GM21786 (cell line): ENCODE data around the gene UTP3.
"Not testable (repeated sequence)": the region's sequence is repeated elsewhere in the genome, so short reads cannot be mapped to it uniquely, and the experiment has no call there.

Experiments used
- ATAC-seq: cut with Tn5 transposase; IDR thresholded peaks from one replicate; pipeline ENCODE4 v1.9.1; 2021; ENCODE audit not compliant: unreplicated experiment

UTP3 gene, protein sequence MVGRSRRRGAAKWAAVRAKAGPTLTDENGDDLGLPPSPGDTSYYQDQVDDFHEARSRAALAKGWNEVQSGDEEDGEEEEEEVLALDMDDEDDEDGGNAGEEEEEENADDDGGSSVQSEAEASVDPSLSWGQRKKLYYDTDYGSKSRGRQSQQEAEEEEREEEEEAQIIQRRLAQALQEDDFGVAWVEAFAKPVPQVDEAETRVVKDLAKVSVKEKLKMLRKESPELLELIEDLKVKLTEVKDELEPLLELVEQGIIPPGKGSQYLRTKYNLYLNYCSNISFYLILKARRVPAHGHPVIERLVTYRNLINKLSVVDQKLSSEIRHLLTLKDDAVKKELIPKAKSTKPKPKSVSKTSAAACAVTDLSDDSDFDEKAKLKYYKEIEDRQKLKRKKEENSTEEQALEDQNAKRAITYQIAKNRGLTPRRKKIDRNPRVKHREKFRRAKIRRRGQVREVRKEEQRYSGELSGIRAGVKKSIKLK

DNA sequence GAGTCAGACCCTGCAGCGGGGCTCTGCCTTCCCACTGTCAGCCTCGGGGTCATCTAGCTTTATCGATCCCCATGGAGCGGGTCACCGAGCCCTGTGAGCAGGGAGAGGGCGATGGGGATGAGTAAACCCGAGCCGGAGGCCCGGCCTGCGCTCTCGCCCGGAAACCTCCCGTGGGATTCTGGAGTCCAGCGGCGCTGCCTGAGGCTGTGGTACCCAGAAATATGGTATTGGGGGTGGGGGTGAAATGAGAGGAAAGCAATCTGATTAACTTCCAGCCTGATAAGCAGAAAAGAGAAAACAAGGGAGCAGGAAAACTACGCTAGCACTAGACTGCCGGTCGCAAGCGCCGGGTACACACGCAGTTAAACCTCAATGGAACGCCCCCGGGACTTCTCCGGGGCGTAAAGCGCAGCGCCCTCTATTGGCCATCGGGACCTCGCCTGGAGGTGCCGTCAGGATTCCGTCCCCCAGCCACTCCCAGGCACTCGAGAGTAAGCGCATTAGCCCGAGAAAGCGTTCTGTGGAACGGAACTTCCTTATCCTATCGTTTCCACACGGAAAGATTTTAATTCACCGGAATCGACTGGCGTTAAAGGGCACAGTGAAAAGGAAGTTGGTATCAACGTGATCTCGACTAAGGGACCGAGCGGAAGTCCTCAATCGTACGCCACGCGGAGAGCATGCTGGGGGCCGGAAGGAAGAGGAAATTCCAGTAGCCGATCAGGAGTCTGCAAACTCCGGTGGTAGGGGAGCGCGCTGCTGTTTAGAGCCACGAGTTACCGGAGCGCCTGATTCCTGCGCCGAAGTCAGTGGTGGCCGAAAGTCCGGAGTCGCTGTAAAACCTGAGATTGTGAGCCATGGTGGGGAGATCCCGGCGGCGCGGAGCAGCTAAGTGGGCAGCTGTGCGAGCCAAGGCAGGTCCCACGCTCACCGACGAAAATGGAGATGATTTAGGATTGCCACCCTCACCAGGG is at the start of gene UTP3:
UTP3 (plus strand) TSS at position 712 of the 974 bp plus-strand sequence; CDS start at position 858, 146 bp downstream.
- peak; percentile 93 for ATAC-seq

DNA sequence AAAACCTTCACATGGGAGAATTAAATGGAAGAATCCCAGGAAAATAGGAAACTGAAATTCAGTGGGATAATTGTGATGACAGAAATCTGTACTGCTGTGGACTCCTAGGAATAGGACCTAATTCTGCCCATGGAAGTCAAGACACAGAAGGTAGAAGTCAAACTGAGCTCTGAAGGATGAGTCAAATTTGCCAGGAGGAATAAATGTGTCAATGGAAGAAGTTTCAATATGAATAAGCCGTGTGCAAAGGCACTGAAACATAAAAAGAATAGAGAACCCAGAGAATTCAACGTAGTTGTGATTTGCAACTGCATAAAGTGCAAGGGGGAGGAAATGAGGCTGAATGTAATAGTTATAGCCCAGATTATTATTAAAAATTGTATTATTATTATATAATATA is 48.1 kb upstream of the UTP3 start:
- no peak for ATAC-seq

DNA sequence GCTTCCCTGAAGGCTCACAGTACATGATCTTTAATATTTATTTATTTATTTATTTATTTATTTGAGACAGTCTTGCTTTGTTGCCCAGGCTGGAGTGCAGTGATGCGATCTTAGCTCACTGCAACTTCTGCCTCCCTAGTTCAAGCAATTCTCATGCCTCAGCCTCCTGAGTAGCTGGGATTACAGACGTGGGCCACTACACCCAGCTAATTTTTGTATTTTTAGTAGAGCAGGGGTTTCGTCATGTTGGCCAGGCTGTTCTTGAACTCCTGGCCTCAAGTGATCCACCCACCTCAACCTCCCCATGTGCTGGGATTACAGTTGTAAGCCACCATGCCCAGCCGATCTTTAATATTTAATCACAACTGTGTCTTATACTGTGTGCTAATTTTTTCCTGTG is 37.6 kb upstream of the UTP3 start:
- ATAC-seq, result not testable (repeated sequence)

DNA sequence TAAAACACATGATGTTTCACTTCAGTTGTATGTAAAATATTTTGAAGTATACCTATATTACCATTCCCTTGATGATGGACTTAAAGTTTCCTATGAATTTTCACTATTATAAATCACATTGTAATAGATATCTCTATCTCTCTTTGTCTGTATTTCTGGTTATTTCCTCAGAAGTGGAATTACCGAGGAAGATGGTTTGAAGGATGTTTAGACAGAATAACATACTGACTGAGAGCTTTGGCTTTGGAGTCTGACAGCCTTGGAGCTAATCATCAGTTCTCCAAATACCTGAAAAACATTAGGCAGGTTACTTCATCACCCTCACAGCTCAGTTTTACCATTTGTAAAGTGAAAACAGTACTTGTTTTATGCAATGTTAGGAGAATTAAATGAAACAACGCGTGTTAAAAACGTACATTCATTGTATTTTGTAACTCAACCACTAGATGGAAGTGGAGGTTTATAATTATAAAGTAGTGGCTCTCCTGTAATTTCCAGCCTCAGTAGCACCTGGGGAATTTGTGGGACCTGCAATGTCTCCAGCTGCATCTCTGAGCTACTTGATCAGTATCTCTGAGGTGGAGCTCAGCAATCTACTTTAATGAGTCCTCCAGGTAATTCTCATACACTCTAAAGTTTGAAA is 36.3 kb upstream of the UTP3 start:
- peak; percentile 51 for ATAC-seq

DNA sequence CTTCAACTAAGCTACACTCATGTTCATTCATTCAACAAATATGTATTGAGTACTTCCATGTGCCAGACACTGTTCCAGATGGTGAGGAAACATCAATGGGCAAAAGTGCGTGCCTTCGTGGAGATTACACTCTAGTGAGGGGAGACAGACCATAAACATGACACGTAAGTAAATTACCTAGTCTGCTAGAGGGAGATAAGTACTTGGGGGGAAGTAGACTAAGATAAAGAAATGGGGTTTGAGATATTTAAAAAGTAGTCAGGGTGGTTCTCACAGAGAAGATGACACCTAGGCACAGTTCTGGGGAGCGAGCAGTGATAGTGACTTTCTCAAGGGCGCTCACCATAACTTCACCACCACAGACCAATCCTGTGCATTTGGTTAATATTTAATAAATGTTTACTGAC is 33.7 kb upstream of the UTP3 start:
- ATAC-seq, result no peak

DNA sequence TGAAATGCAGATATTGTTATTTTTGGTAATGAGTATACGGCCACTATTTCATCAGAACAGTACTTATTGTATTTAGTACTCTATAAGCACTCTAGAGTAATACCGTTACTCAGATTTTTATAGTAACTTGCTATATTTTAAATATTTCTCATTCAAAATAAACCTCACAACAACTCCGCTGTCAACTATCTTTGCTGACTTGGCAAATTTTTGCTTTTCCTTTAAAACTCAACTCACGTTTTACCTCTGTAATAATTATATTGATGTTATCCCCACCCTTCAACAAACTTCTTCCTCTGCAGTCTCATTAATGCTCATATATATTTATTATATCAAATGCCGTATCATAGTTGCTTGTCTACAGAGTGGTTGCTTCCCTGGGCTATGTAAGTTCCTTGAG is 31.0 kb upstream of the UTP3 start:
- ATAC-seq, result no peak

DNA sequence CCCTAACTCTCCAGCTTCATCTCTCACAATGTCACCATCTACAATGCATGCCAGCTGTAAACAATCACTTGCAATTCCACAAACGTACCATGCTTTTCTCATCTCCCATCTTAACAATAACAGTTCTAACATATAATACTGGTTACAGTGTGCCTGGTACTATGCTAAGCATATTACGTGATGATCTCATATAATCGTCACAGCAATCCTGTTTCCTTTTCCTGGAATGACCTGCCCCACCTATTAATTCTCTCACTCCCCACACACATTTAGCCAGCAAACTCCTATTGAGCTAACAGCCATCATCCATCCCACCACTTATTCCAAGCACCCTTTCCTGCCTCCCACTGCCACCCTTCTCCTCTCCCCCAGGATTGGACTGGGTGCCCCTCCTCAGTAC is 29.9 kb upstream of the UTP3 start:
- no peak for ATAC-seq

DNA sequence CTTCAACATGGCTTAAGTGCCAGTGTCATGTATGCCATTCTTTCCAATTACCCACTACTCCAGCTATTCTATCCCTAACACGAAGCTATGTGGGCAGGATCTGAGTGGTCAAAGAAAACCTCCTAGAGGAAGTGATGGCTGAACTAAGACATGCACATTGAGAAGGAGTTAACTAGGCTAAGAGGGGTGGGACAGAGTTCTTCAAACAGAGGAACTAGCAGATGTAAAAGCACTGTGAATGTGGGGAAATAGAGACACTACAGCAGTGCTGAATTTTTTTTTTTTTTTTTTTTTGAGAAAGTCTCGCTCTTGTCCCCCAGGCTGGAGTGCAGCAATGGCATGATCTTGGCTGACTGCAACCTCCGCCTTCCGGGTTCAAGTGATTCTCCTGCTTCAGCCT is 28.2 kb upstream of the UTP3 start:
- ATAC-seq, result no peak

DNA sequence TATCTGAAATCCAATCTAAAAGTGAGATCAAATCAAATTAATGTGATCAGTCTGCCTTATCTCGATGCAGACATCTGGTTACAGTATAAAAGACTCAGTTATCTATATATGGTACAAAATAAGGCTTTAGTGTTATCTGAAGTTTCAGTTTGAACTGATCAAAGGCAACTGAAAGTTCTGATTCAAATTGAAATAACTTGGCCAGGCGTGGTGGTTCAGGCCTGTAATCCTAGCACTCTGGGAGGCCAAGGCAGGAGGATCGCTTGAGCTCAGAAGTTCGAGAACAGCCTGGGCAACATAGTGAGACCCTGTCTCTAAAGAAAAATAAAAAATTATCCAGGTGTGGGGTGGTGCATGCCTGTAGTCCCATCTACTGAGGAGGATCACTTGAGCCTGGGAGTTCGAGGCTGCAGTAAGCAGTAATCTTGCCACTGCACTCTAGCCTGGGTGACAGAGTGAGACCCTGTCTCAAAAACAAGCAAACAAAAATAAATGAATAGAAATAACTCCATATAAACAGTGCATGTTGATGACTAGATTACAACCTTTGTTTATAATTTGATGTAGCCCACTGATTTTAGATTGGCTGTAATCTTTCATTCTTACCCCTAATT is 26.9 kb upstream of the UTP3 start:
- peak; percentile 88 for ATAC-seq

DNA sequence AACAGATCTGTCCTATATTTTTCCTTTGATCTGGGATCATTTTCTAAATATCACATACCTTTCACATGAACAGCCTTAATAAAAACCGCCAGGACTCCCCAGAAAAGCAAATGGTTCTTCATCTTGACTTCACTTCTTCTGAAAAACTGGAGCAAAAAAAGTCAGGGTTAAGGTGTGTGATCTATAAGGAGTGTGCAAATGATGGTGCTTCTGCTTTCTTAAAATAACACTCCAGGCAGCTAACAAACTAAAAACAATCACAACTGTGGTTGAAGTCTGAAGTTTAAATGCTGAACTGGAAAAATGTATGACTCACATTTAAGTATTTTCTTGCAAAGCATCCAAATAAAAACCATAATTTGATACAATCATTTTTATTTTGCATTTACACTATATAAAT is 22.0 kb upstream of the UTP3 start, which contains the start of gene JCHAIN:
JCHAIN (minus strand) TSS at position 140 of the 400 bp plus-strand sequence; CDS start at position 122, 18 bp downstream.
- ATAC-seq, result no peak

DNA sequence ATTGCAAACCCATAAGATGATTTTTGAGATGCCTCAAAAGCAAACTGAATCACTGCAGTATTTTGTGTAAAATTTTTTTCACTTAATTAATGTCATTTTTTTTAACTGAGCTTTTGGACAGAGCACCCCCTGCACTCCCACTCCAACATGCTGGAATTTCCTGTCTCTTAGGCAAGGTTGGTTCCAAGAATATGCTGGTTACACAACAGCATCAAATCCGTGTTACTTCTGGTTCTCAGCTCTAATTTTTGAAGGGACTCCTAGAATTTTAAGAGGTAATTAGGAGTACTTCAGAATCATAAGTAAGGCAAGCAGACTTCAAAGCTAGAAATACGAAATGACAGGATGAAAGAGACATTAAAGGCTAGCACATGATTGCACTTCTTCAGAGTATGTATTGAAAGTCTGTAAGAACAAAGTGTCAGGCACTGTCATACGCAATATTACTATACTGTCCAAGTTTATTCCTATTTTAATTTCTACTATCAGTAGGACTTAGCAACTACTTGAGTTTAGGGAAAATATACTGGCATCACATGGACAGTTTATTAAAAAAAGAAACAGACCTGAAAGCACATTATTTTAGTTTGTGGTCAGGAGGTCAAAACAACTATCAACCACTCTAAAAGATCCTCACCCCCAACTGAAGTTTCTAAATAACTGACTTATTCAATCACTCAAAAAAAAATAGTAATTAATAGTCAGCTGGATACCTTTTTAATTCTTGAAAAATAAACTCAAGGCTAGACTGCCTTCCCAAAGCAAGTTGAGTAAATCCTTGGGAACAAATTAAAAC is 20.4 kb upstream of the UTP3 start:
- ATAC-seq, result peak; percentile 40

DNA sequence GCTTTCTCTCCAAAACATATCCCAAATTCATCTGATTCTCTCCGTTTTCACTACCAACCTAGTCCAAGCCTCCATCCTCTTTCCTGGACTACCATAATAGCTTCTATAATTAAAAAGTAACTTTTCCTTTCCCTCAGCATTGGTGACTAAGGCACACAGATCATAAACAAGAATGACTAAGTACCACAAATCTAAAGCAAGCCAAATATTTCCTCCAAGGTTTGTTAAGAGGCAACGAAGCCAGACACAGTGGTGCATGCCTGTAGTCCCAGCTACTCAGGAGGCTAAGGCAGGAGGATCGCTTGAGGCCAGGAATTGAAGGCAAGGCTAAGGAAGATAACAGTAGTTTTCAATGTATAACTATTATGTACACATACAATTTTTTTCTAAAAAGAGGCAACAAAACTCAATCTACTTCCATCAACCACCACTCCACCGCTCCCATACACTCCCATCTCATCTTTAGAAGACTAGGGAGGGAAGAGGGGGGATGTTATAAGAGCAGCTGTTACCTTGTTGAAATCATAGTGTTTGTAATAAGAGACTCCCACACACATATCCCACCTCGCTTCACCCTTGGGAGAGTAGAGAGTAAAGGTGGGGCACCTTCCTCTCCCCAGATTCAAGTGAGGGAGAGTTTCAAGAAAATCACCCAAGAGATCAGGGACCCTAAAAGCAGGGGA is 17.9 kb upstream of the UTP3 start:
- no peak for ATAC-seq

DNA sequence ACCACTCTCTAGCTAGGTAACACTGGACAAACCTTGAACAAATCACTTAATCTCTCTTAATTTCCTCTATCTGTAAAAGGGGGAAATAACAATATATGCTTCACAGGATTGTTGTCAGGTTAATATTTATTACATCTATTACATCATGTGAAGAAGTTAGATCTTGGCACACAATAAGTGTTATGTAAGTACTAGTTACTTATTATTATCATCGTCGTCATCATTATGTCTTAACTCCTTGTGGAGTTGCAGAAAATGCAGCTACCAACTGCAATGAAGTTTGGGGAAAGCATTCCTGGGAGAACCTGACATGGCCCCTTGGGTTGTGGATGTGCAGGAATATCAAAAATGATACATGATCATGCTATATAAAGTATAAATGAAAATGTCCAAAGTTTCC is 17.2 kb upstream of the UTP3 start:
- ATAC-seq, result no peak

DNA sequence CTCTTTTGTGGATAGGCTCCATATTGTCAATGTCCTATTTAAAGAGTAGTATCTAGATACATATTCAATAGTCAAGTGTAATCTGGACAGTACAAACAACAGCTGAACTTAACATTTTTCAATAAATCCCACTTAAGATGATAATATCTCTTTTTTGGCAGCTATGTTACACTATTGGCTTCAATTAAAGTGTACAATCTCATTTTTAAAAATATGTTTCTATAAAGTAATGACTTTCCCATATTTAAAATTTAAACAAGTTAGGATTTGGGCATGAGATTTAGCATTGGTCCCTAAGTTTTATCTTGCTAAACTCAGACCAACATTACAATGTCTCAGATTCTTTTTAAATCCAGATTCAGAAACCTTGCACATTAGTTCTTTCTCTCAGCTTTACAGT is 14.1 kb upstream of the UTP3 start:
- no peak for ATAC-seq

DNA sequence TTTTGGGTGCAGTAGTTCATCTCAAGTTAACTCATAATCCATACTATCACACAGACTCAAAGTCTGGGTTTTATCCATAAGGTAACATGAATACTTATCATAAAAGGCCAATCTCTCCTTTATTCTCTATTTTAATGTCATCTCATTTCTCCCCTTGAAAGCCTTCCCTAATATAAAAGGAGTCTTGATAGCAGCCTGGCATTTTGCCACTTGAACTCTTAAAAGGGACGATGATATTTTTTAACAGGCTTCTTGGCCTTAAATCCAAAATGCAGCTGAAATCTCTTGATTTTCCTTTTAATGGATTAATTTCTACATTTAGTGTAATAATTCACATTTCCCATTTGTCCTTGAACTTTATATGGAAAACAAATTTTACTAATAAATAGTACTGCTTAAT is 13.6 kb upstream of the UTP3 start:
- ATAC-seq, result no peak

DNA sequence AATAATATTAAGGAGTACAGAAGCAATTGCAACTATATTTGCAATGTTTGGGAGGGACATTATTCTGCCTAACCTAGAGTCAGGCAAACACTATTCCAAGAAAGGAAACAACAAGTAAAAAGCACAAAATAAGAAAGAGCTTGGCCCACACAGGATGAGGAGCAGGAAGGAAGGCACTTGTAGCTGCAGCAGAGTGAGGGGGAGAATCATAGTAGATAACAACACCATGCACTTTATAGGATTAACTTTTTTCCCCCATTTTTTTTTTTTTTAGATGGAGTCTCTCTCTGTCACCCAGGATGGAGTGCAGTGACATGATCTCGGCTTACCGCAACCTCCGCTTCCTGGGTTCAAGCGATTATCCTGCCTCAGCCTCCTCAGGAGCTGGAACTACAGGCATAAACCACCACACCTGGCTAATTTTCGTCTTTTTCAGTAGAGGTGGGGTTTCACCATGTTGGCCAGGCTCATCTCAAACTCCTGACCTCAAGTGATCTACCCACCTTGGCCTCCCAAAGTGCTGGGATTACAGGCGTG is 11.7 kb upstream of the UTP3 start:
- ATAC-seq, result no peak

DNA sequence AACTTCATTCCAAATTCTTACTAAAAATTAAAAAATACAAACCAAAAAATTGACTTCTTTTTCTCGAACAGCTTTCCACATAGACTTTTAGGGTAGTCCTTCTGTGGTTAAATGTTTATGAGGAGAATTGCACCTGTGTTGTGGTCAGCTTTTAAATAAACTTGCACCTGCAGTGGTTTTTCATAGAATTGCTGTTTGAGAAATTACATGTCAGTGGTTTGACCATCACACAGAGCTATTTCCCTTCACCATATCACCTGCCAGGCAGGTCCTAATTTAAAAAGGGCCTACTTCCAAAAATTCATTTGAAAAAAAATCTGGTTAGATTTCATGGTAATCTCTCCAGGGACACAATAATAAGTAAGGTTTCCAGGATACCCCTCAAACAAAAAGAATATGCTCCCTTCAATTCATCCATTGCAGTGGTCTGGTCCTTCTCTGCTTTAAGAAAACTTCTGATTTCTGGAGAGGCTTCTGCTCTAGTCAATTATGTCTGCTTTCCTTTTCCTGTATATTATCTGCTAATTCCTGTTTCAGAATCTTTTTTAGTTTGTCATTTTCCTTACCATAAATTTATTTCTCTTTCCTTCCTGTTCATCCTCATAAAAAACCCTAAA is 9.8 kb upstream of the UTP3 start:
- peak; percentile 77 for ATAC-seq

DNA sequence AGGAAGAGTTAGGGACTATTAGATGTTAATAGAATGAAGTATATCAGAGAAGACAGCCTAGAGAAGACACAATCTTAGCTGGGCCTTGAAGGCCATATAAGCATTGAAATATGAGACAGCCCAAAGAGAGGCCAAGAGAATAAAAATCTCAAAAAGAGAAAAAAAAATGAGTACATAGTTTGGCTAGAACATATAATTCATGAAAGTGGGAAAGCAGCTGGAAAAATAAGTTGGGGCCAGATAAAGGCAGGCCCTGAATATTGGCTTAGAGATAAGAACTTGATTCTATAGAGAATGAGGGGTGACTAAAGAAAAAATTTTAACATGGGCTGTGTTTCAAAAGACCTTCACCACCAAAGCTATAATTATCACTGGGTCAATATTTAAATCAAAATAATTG is 7.4 kb upstream of the UTP3 start:
- ATAC-seq, result no peak

DNA sequence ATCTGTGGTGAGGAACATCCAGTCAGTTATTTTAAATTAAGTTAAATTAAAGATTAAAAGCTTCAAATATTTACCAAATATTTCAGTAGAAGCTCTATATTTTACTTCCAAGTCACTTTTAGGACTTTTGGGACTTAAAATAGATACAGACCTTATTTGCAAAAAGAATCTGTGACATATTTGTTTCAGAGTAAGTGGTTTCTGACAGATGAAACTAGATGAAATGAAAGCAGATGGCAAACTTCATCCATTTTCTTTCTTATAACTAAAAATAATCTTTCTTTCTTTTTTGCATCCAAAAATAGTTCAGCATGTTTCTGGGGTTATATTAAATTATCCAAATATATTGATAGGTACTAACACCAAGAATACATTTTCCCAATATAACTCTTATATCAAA is 6.6 kb upstream of the UTP3 start:
- ATAC-seq, result peak; percentile 43
